ENCODE data around the gene ZNF669. TPM values are rescaled to one million over a fixed set of nuclear protein-coding genes. Genes with fewer than 3 reads are reported as not detected.

ZNF669 gene
- total RNA-seq, 2 donors from 2014 or later = 2.9 to 5.9 TPM

DNA sequence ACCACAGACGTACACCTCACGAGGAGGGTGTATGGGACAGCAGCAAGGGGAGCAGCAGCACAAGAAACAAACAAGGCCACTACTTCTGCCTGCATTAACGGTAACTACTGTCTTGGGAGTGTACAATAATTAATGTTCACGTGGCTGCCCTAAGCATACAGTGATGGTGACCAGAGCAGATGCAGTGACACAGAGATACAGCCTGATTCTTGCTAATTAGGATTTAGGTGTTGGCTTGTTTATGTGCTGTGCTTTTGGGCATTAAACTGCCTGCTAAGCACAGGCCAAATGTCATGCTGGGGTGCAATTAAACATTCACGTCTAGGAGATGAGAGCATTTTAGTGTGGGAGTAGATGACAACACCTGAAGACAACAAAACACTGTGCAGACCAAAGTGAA, 7.2 kb downstream of the ZNF669 start:
- H3K4me1 ChIP-seq = no peaks in the 10 kb centered on the region
- TF ChIP-seq, protein P1, sequence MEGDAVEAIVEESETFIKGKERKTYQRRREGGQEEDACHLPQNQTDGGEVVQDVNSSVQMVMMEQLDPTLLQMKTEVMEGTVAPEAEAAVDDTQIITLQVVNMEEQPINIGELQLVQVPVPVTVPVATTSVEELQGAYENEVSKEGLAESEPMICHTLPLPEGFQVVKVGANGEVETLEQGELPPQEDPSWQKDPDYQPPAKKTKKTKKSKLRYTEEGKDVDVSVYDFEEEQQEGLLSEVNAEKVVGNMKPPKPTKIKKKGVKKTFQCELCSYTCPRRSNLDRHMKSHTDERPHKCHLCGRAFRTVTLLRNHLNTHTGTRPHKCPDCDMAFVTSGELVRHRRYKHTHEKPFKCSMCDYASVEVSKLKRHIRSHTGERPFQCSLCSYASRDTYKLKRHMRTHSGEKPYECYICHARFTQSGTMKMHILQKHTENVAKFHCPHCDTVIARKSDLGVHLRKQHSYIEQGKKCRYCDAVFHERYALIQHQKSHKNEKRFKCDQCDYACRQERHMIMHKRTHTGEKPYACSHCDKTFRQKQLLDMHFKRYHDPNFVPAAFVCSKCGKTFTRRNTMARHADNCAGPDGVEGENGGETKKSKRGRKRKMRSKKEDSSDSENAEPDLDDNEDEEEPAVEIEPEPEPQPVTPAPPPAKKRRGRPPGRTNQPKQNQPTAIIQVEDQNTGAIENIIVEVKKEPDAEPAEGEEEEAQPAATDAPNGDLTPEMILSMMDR (IDR thresholded peaks at IDR 0.05) = no peak
- no peak for TF ChIP-seq POLR2A (IDR thresholded peaks at IDR 0.05)
- no peak overlapping the region for H3K4me3 ChIP-seq
- H3K27ac ChIP-seq = no peak overlapping the region
- 92 to 94% methylated on average over 5 of the region's 5 CpGs for WGBS, 2 donors
- ATAC-seq (no peak), DNase-seq (no peak)
- peaks cover 12 to 15% of the 10 kb centered on the region in 2 donors for H3K36me3 ChIP-seq (replicated peaks in 1 of 2; ENCODE audit: insufficient read depth in 1 of 2, low read depth in 2 of 2)
- no peaks in the 10 kb centered on the region for H3K27me3 ChIP-seq
- peaks cover 0 to 11% (median 0%) of the 10 kb centered on the region in 3 donors for H3K9me3 ChIP-seq
- intact Hi-C loops (cut with DNase I) = no loop called here

DNA sequence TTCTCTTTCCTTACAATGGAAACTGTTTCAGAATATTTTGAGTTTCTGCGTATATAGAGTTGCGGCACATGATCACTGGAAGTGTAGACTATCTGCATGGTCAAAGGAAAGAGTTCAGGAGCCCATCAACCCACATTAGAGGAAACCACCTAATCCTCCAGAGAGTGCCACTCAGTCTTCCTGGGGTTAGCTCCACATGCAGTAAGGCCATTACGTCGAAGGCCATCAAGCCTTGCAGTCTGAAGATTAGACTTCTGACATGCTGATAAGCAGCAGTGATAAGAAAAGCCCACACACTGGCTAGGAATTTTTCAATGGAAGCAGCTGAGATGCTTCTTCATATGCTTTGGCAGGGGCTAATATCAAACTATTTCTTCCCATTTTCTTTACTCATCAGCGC, 7.6 kb downstream of the ZNF669 start:
- ATAC-seq (no peak), DNase-seq (no peak)
- no peak for TF ChIP-seq POLR2A (IDR thresholded peaks at IDR 0.05)
- Histone ChIP-seq H3K9me3 (peaks cover 0 to 11% (median 0%) of the 10 kb centered on the region in 3 donors), H3K27me3 (no peaks in the 10 kb centered on the region), H3K27ac (no peak overlapping the region), H3K4me1 (no peaks in the 10 kb centered on the region), H3K36me3 (replicated peaks in 1 of 2; ENCODE audit: insufficient read depth in 1 of 2, low read depth in 2 of 2) (peaks cover 12 to 15% of the 10 kb centered on the region in 2 donors), H3K4me3 (no peak overlapping the region)
- intact Hi-C loops (cut with DNase I) = no loop called here
- WGBS, 2 donors = 82 to 86% methylated on average over 5 of the region's 5 CpGs

DNA sequence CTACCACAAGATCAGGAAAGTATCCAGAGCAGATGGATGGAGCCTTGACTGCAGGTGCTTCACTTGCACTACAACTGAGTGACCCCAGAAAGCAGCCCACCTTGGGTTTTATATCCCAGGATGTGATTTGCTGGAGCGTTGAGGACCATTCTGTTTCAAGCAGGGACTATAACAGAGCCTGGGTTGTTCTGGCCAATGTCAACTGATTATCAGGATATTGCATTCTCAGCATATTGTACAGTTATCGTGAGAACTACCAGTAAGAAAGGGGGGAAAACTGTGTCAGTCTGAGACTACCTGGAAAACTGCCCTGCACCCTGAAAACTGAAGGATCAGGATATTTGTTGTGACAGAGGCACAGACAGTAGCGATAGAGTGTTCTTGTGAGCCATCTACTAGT, 8.0 kb downstream of the ZNF669 start:
- H3K27ac ChIP-seq = no peak overlapping the region
- no peak overlapping the region for H3K4me3 ChIP-seq
- DNase-seq (no peak), ATAC-seq (no peak)
- no peaks in the 10 kb centered on the region for H3K27me3 ChIP-seq
- no peaks in the 10 kb centered on the region for H3K4me1 ChIP-seq
- intact Hi-C loops (cut with DNase I) = no loop called here
- WGBS, 2 donors = 89 to 97% methylated on average over 3 of the region's 3 CpGs
- TF ChIP-seq, protein P1 (IDR thresholded peaks at IDR 0.05) = no peak
- H3K36me3 ChIP-seq (replicated peaks in 1 of 2; ENCODE audit: insufficient read depth in 1 of 2, low read depth in 2 of 2) = peaks cover 10 to 13% of the 10 kb centered on the region in 2 donors
- peaks cover 0 to 11% (median 0%) of the 10 kb centered on the region in 3 donors for H3K9me3 ChIP-seq

DNA sequence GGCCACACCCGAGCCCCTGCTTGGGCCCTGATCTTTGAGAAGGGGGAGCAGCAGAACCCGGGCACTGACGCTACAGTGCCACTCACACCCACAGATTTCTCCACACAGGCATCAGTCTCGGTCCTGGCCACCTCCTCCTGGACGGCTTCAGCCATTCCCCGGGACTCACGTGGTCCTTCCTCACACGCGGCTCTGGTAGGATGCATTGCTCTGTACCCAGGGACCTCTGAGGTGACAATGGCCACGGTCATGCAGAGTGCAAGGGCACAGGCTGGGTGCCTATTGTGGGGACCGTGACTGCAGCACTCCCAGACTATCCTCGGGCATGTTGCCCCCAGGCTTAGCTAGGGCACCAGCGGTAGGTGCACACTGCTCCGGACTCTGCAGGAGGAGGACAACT, 13.7 kb downstream of the ZNF669 start:
- ATAC-seq = no peak
- no peaks in the 10 kb centered on the region for H3K4me1 ChIP-seq
- no peaks in the 10 kb centered on the region for H3K36me3 ChIP-seq (replicated peaks in 1 of 2; ENCODE audit: insufficient read depth in 1 of 2, low read depth in 2 of 2)
- intact Hi-C loops (cut with DNase I) = no loop called here
- TF ChIP-seq POLR2A (IDR thresholded peaks at IDR 0.05) = no peak
- TF ChIP-seq, protein P1 (IDR thresholded peaks at IDR 0.05) = no peak
- 60 to 63% methylated on average over 2 to 13 of the region's 14 CpGs for WGBS, 2 donors
- H3K27ac ChIP-seq = no peak overlapping the region
- no peak for DNase-seq
- H3K27me3 ChIP-seq = no peaks in the 10 kb centered on the region
- no peaks in the 10 kb centered on the region for H3K9me3 ChIP-seq
- no peak overlapping the region for H3K4me3 ChIP-seq

DNA sequence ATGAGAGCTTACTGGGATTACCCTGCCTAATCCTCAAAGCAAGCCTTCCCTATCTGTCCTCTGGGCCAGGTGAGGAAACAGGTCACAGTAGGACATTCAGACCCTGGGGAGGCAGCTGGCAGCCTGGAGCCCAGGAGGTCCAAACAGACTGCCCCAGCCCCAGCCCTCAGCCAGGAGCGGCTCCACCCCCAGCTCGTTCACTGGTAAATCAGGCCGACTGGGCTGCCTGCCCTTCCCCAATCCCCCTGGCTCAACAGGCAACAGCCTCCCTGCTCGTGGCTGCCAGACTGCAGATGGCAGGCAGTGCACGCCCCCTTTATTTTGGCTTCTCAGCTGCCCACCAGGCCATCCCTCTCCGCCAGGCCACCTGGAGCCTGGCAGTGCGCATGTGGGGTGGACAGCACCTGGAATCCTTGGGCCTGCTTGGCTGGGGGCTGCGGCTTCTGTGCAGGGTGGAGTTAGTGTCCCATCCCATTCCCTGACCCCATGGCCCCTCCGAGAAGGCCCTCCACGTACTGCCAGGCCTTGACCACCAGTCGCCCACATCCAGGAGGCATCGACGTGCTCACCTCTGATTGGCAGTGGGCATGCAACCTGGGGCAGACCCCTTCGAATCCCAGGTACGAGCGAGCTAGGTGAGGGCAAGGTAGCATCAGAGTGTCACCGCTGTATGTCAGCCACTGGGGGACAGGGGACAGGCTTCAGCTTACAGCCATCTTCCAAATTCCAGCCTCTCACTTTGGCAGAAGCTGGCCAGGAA, 14.4 kb downstream of the ZNF669 start:
- no peak overlapping the region for H3K4me3 ChIP-seq
- H3K4me1 ChIP-seq = no peaks in the 10 kb centered on the region
- 48 to 69% methylated on average over 7 to 12 of the region's 17 CpGs for WGBS, 2 donors
- H3K36me3 ChIP-seq (replicated peaks in 1 of 2; ENCODE audit: insufficient read depth in 1 of 2, low read depth in 2 of 2) = no peaks in the 10 kb centered on the region
- no peak for TF ChIP-seq POLR2A (IDR thresholded peaks at IDR 0.05)
- TF ChIP-seq, protein P1 (IDR thresholded peaks at IDR 0.05) = no peak
- no peak overlapping the region for H3K27ac ChIP-seq
- no peaks in the 10 kb centered on the region for H3K27me3 ChIP-seq
- intact Hi-C loops (cut with DNase I) = no loop called here
- DNase-seq (no peak), ATAC-seq (no peak)
- no peaks in the 10 kb centered on the region for H3K9me3 ChIP-seq
